ENCODE data around the gene CYP19A1. TPM values are rescaled to one million over a fixed set of nuclear protein-coding genes. Genes with fewer than 3 reads are reported as not detected.

CYP19A1 gene
- total and polyA plus RNA-seq, 10 of the 15 experiments (the other 5 are each of a cell fraction or from before 2014, with no cell fraction given), result 0.08 to 1.8 (median 0.70) TPM

GRCh38 chr15:51386486-51386885 is 48.1 kb upstream of the CYP19A1 start (continued):
- TF ChIP-seq CTCF (IDR thresholded peaks at IDR 0.05 in 2 of 3, conservative IDR thresholded peaks at IDR 0.05 in 1 of 3; ENCODE audit: control insufficient read depth in 2 of 3, extremely low read depth in 1 of 3, insufficient read depth in 1 of 3, low read depth in 3 of 3, low read length in 3 of 3) (no peak), RCOR1 (conservative IDR thresholded peaks at IDR 0.05; ENCODE audit: low read depth, low read length) (no peak)

GRCh38 chr15:51386029-51386428 is 47.6 kb upstream of the CYP19A1 start:
- no peaks in the 10 kb centered on the region for H3K4me1 ChIP-seq (ENCODE audit: control insufficient read depth, insufficient read depth, low read length)
- H3K9me3 ChIP-seq (replicated peaks; ENCODE audit: control insufficient read depth, insufficient read depth, low read length), result no peaks in the 10 kb centered on the region
- FAIRE-seq, result no peak
- H3K27me3 ChIP-seq (replicated peaks in 1 of 2; ENCODE audit: control insufficient read depth in 2 of 2, insufficient read depth in 2 of 2, low read length in 1 of 2), result peaks cover 0 to 3% of the 10 kb centered on the region in 2 experiments; a peak in 2 of 4 replicates
- H3K36me3 ChIP-seq (ENCODE audit: control insufficient read depth in 2 of 2, insufficient read depth in 2 of 2, low read length in 1 of 2), result no peaks in the 10 kb centered on the region
- no peak for DNase-seq (ENCODE audit: low read depth, low spot score)
- no peaks in the 10 kb centered on the region for H4K20me1 ChIP-seq (ENCODE audit: control insufficient read depth, insufficient read depth)
- no peak overlapping the region for H2AFZ ChIP-seq (ENCODE audit: control insufficient read depth, low read depth, low read length)
- no peak for TF ChIP-seq EP300 (IDR thresholded peaks at IDR 0.05; ENCODE audit: borderline replicate concordance in 1 of 2, control insufficient read depth in 1 of 2, low read depth in 2 of 2, low read length in 2 of 2)
- no peak for TF ChIP-seq ZNF687 (IDR thresholded peaks at IDR 0.05)
- TF ChIP-seq JUNB (IDR thresholded peaks at IDR 0.05), result no peak
- TF ChIP-seq ZNF217 (IDR thresholded peaks at IDR 0.05), result no peak
- WGBS (ENCODE audit: insufficient coverage, insufficient replicate concordance, low lambda C conversion rate, missing lambda C conversion rate), result 8% methylated on average over 8 of the region's 8 CpGs
- in situ Hi-C loops (cut with MboI), result no loop called here
- BruUV-seq (replicated peaks), result no TSS peak
- H3K4me3 ChIP-seq, result no peak overlapping the region
- SMC1A ChIA-PET (ENCODE audit: uncharacterized antibody, unreplicated experiment), result no interaction called here
- no peaks in the 10 kb centered on the region for H3K79me2 ChIP-seq (ENCODE audit: control insufficient read depth, insufficient read depth, low read length)
- H3K27ac ChIP-seq (ENCODE audit: control insufficient read depth, insufficient read depth), result no peak overlapping the region
- POLR2A ChIA-PET, result no interaction called here
- H3K9ac ChIP-seq (ENCODE audit: control insufficient read depth, insufficient read depth, low read length), result no peak overlapping the region
- no peak for ATAC-seq
- no peak overlapping the region for H3K4me2 ChIP-seq (ENCODE audit: control insufficient read depth, insufficient read depth)
- CTCF ChIA-PET, result no interaction called here
- RAD21 ChIA-PET (ENCODE audit: unreplicated experiment), result no interaction called here
- intact Hi-C loops (cut with micrococcal nuclease; ENCODE audit: unreplicated experiment), result loop anchor here (10.0 kb wide), 1 partner anchor 109 kb away; no protein-coding TSS in a partner anchor
